GM12891 (cell line): ENCODE data around the gene CLIC1.
"Not testable (repeated sequence)": the region's sequence is repeated elsewhere in the genome, so short reads cannot be mapped to it uniquely, and the experiment has no call there.

Source experiments
- DNase-seq: peaks from one replicate; pipeline ENCODE4 v3.0.0; 2011; ENCODE audit warnings: low spot score; ENCODE audit not compliant: insufficient read length
- FAIRE-seq: peaks from 2 replicates; lab custom pipeline; 2011; peaks lifted over from hg19 to GRCh38; lab: Jason Lieb, UNC
- PAX5 ChIP-seq: IDR thresholded peaks from 2 replicates; pipeline ENCODE4 v1.6.1; 2011; ENCODE audit warnings: low read length, moderate library complexity, mild to moderate bottlenecking; ENCODE audit not compliant: insufficient read depth, severe bottlenecking
- POLR2A ChIP-seq: IDR thresholded peaks from 2 replicates; pipeline ENCODE4 v1.6.1; 2011; ENCODE audit warnings: low read depth, low read length, control low read depth
- POLR2AphosphoS5 ChIP-seq: IDR thresholded peaks from 2 replicates; pipeline ENCODE4 v1.6.1; 2011; ENCODE audit warnings: low read depth, low read length, control low read depth
- POU2F2 ChIP-seq: IDR thresholded peaks from 2 replicates; pipeline ENCODE4 v1.6.1; 2011; ENCODE audit warnings: low read depth, mild to moderate bottlenecking, control low read depth, low read length, moderate library complexity
- SPI1 ChIP-seq: IDR thresholded peaks from 2 replicates; pipeline ENCODE4 v1.6.1; 2011; ENCODE audit warnings: low read depth, low read length, control low read depth
- TAF1 ChIP-seq: IDR thresholded peaks from 2 replicates; pipeline ENCODE4 v1.6.1; 2011; ENCODE audit warnings: low read depth, low read length, control low read depth

Gene CLIC1

GRCh38 chr6:31718265-31718664 is 18.1 kb downstream of the CLIC1 start:
- FAIRE-seq (no peak), DNase-seq (no peak)
- TF ChIP-seq SPI1 (no peak), POU2F2 (no peak), PAX5 (no peak), TAF1 (no peak), POLR2AphosphoS5 (no peak), POLR2A (no peak)

GRCh38 chr6:31717499-31718222 is 18.7 kb downstream of the CLIC1 start:
- TF ChIP-seq SPI1 (no peak), TAF1 (no peak), POU2F2 (no peak), POLR2AphosphoS5 (no peak), PAX5 (no peak), POLR2A (no peak)
- FAIRE-seq: no peak
- DNase-seq: no peak

DNA sequence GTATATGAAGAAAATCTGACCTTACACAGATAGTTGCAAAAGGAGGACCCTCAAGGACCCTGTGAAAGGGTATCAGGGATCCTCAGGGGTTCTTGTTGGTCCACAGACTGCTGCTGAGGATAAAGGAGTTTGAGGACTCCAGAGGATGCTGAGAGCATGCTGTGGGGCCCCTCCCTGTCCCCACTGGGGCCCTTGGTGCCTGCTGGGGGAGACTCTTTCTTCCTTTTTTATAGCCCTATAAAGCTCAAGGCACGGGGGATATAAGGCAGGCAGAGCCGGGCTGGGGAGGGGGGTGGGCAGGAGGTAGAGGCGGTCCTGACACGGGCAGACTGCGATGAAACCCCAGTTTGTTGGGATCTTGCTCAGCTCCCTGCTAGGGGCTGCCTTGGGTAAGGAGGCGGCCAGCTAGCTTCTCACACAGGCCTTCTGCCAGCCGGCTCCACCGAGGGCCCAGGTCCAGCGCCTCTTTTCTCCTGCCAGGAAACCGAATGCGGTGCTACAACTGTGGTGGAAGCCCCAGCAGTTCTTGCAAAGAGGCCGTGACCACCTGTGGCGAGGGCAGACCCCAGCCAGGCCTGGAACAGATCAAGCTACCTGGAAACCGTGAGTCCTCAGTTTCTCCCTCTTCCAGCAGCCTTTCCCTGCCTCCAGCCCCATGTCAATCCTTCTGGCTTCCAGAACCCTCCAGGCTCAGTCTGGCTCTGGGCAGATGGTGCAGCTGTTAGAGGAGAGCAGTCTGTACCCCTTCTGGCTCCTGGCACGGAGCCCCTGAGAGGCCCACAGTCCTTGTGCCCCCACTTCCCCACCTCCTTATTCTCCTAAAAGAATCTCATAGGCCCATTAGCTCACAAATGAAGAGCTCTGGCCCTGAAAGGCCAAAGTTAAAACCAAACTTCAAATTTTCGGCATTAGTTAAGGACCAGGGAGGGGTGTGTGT is 21.0 kb downstream of the CLIC1 start, which contains the start of gene LY6G6D:
Gene LY6G6D, plus strand, starts transcription at position 327 of the 937 bp plus-strand sequence. Its CDS starts 8 bp downstream, at position 335.
- TF ChIP-seq TAF1 (no peak), POU2F2 (no peak), POLR2A (no peak), POLR2AphosphoS5 (no peak), SPI1 (no peak), PAX5 (no peak)
- DNase-seq: no peak
- no peak for FAIRE-seq

DNA sequence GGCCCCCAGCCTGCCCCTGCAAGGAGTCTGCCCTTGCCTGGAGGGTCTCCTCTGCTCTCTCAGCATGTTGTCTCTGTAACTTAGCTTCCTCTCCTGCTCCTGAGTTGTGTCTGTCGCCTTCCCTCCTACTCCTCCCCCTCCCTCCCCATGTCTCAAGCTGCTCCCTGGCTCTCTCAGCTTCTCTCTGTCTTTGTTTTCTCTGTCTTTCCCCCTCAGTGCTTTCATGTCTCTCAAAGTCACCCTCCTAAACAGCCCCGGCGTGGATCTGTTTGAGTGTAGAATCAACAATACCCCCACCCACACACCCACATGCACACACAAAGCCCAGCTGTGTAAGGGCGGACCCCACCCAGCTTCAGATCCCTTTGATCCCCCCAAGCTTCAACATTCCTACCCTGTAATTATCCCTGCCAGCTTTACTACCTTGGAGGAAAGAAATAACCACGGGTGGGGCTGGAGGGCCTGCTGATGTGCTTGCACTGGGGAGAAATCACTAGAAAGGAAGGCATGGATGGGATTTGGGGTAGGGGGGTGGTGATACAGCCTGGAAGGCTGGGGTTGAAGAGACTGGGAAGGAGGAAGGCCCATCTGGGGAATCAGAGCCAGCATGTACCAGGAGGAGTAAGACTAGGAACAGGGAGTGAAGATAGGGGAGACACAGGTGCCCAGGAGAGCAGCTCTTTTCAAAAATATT is 22.2 kb downstream of the CLIC1 start:
- TF ChIP-seq POLR2A: no peak
- no peak for TF ChIP-seq TAF1
- no peak for TF ChIP-seq POU2F2
- TF ChIP-seq PAX5: no peak
- TF ChIP-seq POLR2AphosphoS5: no peak
- no peak for TF ChIP-seq SPI1
- FAIRE-seq (no peak), DNase-seq (no peak)

GRCh38 chr6:31713465-31713864 is 22.9 kb downstream of the CLIC1 start:
- DNase-seq (no peak), FAIRE-seq (no peak)
- no peak for TF ChIP-seq POLR2A
- no peak for TF ChIP-seq PAX5
- no peak for TF ChIP-seq POU2F2
- TF ChIP-seq SPI1: no peak
- no peak for TF ChIP-seq TAF1
- TF ChIP-seq POLR2AphosphoS5: no peak

GRCh38 chr6:31712296-31712695 is 24.0 kb downstream of the CLIC1 start:
- FAIRE-seq (no peak), DNase-seq (no peak)
- TF ChIP-seq POLR2A (no peak), SPI1 (no peak), PAX5 (no peak), TAF1 (no peak), POLR2AphosphoS5 (no peak), POU2F2 (no peak)

DNA sequence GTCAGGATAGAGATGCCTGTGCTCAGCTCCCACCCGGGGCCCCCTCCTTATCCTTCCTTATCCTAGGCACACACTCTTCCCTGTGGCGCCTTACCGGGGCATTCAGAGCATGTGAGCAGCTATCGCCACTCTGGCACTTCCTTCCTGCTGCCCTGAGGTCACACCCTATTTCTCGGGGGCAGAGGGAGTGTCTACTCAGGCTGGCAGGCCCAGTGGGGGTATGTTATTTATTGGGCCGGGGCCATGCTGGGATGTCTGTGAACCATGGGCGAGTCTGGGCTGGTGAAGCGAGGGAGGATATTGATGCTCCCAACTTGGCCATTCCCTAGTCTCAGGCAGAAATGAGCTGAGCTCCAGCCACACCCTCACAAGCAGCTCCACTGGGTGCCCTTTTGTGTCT is 25.1 kb downstream of the CLIC1 start:
- DNase-seq (no peak), FAIRE-seq (no peak)
- TF ChIP-seq PAX5 (no peak), POLR2AphosphoS5 (no peak), SPI1 (no peak), POU2F2 (no peak), POLR2A (no peak), TAF1 (no peak)

DNA sequence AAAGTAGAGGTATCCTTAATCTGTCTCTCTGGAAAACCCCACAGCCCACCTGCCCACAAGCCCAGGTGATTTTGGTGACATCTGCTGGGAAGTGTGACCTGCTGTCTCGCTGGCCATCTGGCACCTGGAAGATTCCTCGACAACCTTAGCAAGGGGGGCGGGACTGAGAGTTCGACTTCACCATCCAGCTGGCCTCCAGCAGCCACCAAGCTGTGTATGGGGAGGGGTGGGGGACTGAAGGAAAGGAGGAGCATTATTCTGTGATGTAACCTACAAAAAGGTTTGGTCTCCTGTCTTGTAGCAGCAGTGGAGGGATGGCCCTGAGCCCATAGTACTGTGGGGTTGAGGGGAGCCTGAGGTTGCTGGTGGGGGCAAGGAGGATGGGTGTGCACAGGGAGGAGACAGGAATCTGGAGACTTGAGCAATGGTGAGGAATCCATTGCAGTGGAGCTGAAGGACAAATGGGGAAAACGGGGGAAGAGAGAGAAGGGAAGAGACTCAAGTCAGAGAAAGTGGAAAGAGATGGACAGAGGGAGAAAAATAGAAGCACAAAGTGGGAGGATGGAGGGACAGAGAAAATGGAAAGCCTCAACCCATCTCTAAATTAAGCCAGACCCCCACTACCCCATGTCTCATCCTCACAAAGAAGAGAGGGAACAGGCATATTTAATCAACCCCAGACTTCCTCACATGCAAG is 25.7 kb downstream of the CLIC1 start:
- peak; percentile 38 for FAIRE-seq
- DNase-seq: no peak
- no peak for TF ChIP-seq POU2F2
- TF ChIP-seq SPI1: no peak
- no peak for TF ChIP-seq TAF1
- no peak for TF ChIP-seq POLR2AphosphoS5
- TF ChIP-seq POLR2A: no peak
- TF ChIP-seq PAX5: no peak

DNA sequence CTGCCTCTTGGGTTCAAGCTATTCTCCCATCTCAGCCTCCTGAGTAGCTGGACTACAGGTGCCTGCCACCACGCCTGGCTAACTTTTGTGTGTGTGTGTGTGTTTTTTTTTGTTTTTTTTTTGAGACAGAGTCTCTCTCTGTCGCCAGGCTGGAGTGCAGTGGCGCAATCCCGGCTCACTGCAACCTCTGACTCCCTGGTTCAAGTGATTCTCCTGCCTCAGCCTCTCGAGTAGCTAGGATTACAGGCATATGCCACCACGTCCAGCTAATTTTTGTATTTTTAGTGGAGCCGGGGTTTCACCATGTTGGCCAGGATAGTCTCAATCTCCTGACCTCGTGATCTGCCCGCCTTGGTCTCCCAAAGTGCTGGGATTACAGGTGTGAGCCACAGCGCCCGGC is 27.2 kb downstream of the CLIC1 start:
- FAIRE-seq, DNase-seq: not testable (repeated sequence)
